GM04504 (cell line): ENCODE data around the gene RGCC.
A peak's percentile ranks its signal among the peaks of the same experiment; 100 is the strongest.
"Not testable (repeated sequence)": the region's sequence is repeated elsewhere in the genome, so short reads cannot be mapped to it uniquely, and the experiment has no call there.

Experiments used
- DNase-seq: peaks from one replicate; pipeline ENCODE4 v3.0.0-alpha.2; 2012; ENCODE audit warnings: low read depth

RGCC gene

DNA sequence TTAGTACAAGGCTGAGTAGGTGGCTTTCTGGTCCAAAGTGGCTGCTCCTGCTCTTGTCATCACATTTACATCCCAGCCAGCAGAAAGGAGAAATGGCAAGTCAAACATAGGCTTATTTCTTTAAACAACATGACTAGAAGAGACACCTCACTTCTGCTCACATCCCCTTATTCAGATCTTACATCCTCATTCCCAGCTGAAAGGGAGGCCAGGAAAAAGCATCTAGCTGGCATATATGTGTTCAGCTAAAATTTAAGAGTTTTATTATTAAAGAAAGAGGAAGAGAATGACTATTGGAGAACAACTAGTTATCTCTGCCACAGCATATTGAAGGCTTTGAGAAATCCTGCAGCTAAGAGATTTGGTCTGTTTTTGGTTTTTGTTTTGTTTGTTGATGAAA, 34.1 kb downstream of the RGCC start:
- no peak for DNase-seq

DNA sequence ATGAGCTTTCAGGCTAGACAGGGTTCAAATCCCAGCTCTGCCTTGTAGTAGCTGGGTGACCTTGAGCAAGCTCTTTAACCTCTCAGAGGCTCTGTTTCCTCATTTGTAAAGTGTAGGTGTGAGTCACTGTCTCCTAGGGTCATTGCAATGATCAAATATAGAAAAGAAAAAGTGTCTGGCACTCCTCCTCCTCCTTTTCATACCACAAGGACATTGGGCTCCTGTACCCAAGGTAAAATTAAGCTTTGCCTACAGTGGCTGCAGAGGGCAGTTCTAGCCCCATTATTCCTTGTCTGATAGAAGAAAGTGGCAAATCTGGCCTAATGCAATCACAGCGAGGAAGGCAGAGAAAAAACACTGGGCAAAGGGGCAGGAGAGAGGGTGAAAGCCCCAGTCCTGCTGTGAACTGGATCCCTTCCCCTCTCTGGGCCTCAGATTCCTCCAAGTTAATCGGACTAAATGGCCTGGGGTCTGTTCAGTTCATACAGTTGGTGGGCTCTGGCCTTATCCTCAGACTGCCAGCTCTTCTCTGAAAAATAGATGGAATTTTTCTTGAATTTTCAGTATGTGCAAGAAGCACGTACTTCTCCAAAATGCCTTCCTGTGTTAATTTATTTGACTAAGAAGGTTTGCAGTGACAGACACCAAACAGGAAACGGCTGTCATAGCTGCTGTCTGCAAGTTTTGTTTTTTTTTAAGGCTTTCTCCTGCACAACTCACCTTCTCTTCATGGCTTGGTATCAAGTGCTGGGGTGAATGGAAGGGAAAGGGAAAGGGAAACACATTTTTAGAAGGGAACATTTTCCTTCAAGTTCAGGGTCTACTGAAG, 35.3 kb downstream of the RGCC start:
- DNase-seq, result no peak

DNA sequence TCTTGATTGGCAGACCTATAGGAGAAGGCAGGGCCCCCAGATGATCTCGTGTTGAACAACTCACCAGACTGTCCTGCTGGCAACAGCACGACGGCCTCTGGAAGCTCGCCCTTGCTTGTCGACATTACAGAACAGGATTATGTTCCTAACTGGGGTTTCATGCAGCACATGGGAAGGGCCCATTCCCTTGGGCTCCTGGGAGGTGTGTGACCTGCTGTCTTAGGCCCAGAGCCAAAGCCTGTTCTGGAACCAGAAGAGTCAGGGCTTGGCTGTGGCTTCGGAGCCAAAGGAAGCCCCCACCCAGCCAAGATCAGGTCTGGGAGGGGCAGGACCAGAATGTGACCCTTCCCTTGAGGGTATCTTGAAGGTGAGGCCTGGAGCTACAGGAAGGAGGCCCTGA, 36.9 kb downstream of the RGCC start:
- DNase-seq, result no peak

DNA sequence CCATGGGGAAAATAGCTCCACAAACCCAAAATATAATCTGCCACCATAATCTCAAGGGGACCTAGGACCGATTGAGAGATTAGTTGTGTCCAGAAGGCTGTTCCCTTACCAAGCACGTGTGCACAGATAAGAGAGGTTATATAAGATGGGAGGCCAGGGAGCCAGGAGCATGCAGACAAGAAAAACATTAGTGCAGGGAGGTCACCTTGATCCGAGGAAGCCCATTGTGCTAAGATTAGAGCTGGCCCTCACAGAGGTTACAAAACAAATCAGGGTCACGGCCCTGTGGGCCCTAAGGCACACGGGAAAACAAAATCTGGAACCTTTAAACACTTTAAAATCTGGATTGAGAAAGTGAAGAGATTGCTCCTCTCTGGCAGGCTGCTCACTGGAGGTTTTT, 37.7 kb downstream of the RGCC start:
- no peak for DNase-seq

DNA sequence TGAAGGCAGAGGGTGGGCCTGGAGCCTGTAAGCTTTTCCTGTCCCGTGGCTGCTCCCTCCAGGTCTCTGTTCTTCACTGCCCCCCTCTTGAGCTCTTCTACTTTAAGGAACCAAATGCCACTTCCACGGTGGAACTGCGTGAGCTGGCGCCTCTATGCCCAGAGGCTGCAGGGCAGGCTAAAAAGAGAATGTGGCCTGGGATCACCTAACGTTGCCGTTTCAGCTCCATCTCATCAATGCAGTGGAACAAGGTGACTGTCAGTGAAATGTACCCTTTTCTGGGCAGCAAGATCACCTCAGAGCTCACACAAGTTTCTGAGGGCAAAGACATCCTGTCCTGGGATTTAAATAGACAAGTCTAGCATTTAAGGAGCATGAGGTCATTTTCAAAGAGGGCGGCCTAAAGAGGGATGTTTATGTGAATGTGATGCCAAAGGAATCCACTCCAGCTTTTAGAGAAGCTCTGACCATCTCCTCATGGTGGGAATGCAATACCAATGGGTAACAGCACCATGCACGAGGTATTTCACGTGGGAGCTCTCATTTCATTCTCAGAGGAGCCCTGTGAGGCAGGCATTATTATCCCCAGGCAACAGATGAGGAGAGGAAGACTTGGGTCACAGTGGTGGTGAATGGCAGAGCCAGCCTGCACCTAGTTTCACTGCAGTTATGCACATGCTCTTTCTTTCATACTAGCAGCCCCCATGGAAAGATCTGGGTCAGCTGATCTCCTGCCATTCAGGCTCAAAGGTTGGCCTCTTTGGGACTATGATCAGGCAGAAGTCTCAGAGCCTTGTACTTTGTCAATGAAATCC, 39.3 kb downstream of the RGCC start:
- peak; percentile 35 for DNase-seq

DNA sequence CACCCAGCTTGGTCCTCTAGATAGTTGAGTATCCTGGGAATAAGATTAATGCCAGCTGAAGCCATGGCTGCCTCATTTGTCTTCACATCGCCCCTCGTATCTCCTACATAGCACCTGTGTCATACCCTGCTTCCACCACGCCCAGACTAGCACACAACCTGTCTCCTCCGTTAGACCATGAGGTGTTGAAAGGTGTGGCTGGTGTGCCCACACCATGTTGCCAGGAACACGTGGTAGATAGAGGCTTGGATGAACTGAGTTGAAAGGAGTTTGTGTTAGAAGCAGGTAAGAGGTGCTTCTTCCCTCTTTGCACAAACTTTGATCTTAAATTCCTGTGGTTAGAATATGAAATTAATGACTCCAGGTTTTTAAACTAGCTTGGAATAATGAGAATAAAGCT, 40.1 kb downstream of the RGCC start:
- no peak for DNase-seq

DNA sequence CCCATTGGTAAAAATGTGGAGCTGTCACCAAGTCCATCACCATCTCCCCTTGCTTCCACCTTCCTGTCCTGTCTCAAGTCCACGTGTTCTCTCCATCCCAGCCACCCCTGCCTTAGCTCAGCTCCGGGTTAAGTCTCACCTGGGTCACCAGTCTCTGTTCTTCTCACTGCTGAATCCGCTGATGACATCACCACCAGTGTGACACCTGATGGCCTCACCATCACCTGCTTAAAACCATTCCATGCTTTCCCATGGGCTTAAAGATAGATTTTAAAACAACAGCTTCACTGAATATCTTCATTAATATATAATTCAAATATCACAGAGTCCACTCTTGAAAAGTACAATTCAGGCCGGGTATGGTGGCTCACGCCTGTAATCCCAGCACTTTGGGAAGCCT, 42.1 kb downstream of the RGCC start:
- no peak for DNase-seq

DNA sequence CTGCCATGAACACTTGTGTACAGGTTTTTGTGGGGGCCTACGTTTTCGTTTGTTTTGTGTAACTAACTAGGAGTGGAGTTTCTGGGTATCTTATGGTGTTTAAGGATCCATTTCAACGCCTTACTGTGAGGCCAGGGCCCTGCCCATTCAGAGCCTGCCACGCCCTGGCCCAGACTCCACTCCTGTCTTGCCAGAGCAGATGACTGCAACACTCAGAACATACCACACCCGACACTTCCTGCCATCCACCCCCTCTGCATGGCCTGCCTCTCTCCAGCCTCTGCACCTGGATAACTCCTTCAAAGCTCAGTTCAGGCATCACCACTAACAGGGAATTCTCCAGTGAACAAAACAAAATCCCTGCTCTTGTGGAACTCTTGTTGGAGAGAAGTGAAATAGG, 43.2 kb downstream of the RGCC start:
- no peak for DNase-seq

DNA sequence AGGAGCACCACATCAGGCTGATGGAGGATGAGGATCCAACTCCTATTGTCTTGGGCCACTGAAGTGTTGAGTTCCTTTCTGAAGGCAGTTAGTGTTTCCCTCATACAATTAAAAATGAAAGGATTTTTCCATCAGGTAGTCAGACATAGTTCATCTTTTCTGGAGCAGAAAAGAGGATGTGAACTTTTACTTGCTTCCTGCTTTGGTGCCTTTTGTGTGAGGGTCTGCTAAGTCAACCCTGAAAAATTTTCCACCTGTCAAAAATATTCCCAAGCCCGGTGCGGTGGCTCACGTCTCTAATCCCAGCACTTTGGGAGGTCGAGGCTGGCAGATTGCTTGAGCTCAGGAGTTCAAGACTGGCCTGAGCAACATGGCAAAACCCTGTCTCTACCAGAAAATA, 43.9 kb downstream of the RGCC start:
- DNase-seq, result no peak

DNA sequence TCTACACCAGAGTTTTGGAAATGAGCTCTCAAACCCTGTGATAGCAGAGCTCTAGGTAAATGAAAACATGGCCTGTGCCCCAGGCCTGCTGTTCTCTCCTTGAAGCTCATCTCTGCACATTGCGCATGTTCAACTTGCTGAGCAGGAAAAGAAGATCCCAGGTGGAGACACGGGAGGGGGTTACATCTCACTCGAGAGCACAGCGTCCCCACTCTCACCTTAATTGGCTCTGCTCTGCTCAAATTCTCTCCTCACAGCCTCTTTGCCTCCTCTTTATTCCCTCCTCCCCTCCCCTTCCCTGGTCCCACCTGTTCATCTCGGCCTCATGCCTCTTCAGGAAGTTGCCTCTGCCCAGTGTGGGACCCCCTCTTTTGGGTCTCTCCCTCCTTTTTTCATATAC, 44.7 kb downstream of the RGCC start:
- no peak for DNase-seq

DNA sequence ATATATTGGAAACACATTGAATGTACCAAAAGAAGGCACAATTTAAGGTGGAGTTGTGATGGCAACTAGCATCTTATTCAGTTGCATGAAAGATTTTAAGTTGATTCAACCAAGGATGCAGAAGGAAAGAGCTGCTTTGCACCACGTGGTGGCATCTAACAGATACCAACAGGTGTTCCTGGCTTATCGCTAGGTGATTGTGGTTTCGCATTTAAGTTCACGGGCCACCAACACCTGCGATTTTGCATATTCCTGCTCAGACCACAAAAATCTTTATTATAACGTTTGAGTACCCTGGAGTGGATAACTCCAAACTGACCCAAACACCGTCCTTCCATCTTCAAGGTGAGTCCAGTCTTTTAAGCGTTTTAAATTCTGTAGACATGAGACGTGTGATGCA, 45.3 kb downstream of the RGCC start:
- DNase-seq, result no peak

DNA sequence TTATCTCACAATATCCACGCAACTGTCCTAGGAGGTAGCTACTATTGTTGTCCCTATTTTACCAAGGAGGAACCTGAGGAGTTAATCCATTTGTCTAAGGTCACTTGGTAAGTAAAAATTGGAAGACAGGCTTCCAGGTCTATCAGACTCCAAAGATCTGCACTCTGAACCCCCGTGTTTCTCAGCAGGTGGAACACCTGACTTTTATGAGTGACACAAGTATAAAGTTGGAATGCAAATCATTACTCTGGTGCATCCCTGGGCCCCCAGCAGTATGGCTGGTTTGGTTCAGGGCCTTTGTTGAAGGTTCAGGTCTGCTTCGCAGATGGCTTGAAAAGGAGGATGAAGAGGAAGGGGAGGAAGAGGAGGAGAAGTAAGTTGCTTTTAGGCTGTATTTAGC, 46.0 kb downstream of the RGCC start:
- no peak for DNase-seq

DNA sequence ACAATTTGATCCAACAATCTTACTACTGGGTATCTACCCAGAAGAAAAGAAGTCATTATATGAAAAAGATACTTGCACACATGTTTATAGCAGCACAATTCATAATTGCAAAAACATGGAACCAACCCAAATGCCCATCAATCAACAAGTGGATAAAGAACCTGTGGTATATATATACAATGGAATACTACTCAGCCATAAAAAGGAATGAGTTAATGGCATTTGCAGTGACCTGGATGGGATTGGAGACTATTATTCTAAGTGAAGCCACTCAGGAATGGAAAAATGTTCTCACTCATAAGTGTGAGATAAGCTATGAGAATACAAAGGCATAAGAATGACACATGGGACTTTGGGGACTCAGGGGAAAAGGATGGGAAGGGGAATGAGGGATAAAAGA, 47.3 kb downstream of the RGCC start:
- DNase-seq, result not testable (repeated sequence)

DNA sequence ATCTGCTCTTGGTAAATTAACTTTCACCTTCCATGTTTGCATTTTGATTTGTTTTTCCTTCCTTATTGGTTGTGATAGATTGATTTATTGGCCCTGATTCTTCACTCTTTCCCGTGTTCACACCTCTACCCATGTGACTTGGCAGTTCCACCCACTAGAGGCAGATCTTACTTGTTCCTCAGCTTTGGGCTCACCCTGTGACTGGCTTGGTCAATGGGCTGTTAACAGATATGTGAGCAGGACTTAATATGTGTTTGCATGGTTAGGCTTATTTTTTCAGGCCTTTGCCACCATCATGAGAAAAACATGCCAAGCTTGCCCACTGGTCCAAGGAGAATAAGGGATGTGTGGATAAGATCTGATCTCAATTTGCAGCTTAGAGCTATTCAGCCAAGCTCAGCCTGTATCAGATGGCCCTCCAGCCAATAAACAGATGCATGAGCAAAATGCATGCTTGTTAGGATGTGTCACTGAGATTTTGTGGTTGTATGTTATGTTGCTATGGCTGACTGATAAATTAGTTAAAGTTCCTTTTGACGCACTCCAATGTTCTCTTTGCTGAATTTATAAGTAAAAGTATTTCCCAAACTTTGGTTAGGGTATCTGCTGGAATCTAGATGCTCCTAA, 48.0 kb downstream of the RGCC start:
- DNase-seq, result peak; percentile 74

DNA sequence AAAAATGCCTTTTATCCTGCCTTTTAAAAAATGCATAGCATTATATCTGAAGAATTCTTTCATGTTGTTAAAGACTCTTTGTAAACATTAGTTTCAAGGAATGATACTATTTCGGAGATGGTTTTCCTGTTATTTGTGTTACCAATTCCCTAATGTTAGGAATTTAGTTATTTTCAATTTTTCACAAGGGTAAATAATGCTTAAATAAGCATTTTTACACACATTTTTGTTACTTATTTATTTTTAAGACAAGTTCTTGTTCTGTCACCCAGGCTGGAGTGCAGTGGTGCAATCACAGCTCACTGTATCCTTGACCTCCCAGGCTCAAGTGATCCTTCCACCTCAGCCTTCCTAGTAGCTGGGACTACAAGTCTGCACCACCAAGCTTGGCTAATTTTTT, 49.0 kb downstream of the RGCC start:
- no peak for DNase-seq

DNA sequence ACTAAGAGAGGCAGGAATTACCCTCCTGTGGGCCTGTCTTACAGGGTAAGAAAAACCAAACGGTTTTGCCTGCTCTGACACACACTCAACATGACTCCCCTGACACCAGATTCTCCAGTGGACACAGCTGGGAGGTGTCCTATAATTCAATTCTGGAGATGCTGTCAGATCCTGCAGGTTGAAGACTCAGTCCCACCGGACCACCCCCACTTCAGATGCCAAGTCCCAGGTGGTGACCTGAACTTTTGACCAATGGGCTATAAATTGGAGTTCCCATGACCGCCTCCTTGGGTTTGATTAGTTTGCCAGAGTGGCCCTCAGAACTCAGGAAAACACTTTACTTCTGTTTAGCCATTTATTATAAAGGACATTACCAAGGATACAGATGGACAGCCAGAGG, 52.6 kb downstream of the RGCC start:
- no peak for DNase-seq

DNA sequence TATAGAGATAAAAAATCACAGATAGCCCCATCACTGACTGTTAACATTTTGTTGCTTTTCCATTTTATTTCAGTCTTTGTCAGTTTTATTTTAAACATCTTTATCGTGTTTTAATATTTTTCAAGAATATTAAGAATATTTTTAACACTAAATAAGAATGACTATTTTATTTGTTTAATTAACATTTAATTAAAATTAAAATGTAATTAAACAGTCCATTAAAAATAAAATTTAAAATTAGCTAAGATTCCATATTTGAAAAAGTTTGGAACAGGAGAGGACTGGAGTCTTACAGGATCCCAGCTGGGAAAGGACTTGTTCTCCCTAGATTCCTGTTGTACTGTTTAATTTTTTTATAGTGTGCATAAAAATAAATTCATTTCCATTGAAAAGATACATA, 54.5 kb downstream of the RGCC start:
- DNase-seq, result no peak

DNA sequence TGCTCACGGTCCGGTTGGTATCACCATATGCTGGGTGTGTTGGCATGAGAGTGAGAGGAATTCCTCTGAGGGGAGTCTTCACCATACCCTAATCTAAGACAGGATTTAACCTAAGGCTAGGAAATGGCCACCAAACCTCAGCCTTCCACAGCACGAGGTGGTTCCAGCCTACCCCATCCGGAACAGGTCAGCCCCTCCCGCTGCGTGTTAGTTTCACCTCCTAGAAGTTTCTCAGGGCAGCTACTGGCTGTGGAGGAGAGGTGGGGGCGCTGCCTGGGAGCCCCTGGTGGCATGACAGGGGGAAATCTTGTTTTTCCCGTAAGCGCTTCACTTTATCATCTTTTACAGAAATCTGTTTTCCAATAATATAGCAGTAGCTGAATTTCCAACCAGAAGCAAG, 55.1 kb downstream of the RGCC start:
- DNase-seq, result no peak

DNA sequence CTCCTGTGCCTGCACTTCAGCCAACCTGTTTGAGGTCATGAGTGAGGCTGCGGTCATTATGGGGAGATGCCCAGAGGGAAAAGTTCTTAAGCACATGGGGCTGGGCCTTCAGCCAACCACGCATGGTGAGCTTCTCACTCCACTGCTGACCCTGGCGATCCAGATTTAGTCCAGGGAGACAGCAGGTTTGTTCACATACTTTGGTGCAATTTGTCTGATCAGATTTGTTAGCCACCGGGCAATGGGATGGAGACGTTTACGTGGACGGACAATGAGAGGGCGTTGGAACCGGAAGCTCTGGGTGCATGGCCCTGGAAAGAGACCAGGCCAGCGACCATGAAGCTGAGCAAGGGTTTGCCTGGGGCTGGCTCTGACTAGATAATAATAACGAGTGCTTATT, 56.2 kb downstream of the RGCC start:
- DNase-seq, result no peak

DNA sequence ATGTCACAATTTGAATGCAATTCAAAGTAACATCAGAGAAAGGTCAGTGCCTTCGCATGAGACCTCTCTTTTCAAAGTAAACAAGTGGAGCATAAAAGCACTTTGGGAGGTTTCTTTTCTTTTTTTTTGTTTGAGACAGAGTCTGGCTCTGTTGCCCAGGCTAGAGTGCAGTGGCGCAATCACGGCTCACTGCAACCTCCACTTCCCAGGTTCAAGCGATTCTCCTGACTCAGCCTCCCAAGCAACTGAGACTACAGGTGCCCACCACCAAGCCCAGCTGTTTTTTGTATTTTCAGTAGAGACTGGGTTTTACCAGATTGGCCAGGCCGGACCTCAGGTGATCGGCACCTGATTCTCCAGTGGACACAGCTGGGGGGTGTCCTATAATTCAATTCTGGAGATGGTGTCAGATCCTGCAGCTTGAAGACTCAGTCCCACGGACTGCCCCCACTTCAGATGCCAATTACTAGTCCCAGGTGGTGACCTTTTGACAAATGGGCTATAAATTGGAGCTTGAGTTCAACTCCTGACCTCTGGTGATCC, 57.6 kb downstream of the RGCC start:
- DNase-seq, result no peak

DNA sequence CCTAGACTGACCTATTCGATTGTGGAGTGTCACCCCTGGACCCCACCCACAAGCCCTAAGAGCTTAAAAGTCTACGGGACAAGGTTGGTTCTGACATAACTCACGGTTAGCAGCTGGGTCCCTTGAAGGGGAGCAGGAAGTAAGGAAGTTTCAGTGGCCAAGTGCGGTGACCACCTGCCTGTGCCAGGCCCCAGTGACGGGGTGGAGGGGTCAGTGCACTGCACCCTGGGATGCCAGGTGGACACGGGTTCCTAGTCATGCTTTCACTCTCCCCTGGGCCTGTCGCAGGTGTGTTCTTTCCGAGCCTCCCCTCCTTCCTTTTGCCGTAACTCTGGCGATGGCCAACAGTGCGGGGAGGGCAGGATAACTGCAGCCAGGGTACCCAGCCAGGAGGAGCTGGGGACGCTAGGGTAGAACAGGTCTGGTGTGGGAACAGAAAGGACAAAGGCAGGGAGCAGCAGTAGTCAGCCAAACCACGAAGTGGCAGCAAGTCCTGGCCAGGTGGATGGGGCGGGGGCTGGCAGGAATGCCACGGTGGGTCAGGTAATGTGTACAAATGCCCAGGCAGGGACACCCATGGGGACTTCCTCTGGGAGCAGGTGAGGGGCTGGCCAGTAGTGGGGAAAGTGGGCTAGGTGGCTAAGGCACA, 58.3 kb downstream of the RGCC start:
- no peak for DNase-seq

DNA sequence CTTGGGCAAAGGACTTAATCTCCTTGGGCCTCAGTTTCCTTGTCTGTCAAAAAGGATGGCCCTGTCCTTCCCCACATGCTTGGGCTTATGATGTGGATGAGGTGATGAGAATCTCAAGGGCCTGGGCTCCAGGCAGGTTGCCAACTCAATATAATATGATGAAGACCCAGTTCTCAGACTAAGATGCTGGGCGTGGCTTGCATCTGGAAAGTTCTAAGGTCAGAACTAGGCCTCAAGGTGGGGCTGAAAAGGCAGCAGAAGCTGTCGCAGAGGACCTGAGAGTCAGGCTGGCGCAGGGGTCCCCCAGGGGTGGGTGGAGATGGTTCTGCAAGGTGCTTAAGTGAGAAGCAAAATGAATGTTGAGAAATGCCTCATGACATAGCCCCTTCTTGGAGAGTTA, 58.8 kb downstream of the RGCC start:
- no peak for DNase-seq
